ENCODE data around the gene SPINK5. TPM values are rescaled to one million over a fixed set of nuclear protein-coding genes. Genes with fewer than 3 reads are reported as not detected.
"Not testable (repeated sequence)": the region's sequence is repeated elsewhere in the genome, so short reads cannot be mapped to it uniquely, and the experiment has no call there.

SPINK5 gene, protein sequence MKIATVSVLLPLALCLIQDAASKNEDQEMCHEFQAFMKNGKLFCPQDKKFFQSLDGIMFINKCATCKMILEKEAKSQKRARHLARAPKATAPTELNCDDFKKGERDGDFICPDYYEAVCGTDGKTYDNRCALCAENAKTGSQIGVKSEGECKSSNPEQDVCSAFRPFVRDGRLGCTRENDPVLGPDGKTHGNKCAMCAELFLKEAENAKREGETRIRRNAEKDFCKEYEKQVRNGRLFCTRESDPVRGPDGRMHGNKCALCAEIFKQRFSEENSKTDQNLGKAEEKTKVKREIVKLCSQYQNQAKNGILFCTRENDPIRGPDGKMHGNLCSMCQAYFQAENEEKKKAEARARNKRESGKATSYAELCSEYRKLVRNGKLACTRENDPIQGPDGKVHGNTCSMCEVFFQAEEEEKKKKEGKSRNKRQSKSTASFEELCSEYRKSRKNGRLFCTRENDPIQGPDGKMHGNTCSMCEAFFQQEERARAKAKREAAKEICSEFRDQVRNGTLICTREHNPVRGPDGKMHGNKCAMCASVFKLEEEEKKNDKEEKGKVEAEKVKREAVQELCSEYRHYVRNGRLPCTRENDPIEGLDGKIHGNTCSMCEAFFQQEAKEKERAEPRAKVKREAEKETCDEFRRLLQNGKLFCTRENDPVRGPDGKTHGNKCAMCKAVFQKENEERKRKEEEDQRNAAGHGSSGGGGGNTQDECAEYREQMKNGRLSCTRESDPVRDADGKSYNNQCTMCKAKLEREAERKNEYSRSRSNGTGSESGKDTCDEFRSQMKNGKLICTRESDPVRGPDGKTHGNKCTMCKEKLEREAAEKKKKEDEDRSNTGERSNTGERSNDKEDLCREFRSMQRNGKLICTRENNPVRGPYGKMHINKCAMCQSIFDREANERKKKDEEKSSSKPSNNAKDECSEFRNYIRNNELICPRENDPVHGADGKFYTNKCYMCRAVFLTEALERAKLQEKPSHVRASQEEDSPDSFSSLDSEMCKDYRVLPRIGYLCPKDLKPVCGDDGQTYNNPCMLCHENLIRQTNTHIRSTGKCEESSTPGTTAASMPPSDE
- not detected in 2 replicates for total RNA-seq (2014; rRNA removed; shearing (Covaris generic))

DNA sequence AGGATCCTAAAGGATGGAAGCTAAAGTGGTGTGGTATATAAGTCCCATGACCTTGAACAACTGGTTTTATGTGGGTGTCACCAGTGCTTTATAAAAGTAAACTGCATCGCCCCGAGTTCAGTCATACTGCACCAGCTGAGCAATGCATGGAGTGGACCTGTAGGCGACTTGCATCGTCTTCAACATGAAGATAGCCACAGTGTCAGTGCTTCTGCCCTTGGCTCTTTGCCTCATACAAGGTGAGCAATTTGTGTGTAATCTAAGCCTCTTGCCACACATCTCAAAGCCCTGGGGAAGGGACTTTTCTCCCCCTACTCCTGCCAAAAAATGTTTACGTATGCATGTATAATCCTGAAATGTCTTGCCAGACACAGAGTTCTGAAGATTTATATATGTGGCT lies at the start of gene SPINK5:
Gene SPINK5, plus strand, starts transcription at position 120 of the 400 bp plus-strand sequence. Its CDS starts 65 bp downstream, at position 185.
- DNase-seq (ENCODE audit: low read depth) = no peak

DNA sequence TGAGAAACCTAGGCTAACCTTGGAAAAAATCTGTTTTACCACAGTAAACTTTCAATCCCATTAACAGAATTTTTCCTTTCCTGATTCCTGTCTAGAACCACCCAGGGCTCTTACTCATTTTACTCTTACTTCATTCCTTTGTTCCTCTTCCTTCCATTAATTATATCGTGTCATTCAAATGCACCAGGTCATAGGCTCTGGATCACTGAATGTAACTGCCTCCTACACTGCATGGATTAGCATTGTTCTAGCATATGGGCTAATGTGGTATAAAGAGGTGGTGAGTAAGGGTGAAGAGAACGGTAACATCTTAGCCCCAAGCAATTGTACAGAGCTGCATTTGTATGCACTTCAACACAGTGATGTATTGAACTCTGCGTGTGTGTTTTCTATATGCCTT lies 49.5 kb upstream of the SPINK5 start:
- DNase-seq (ENCODE audit: low read depth) = peak; percentile 46

DNA sequence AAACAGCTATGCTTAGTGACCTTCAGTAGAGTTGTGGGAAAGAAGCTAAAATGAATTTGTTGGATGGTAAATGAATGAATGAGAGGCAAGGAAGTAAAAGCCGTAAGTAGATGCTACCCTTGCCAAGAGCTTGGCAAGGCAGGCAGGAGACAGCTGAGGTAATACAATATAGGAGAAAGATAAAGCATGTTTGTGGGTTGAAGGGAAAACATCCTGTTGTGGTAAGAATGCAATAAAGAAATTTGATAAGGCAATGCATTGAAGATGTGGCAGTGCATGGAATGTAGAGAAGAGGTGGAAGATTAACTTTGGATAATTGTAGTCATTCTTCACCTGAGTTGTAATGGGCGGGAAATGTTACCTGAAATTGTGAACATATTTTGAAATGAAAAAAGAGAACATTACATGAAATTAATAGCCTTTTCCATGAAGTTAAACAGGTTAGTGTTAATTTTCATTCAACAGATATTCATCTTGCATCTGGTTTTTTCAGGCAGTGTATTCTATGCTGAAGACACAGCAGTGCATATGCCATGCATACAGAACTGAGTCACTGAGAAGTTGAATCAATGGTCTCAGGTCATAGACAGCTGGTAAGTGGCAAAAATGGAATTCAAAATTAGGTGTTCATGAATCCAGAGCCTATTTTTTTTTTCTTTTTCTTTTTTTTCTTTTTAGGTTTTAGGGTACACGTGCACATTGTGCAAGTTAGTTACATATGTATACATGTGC lies 43.4 kb upstream of the SPINK5 start:
- DNase-seq (ENCODE audit: low read depth) = peak; percentile 19

DNA sequence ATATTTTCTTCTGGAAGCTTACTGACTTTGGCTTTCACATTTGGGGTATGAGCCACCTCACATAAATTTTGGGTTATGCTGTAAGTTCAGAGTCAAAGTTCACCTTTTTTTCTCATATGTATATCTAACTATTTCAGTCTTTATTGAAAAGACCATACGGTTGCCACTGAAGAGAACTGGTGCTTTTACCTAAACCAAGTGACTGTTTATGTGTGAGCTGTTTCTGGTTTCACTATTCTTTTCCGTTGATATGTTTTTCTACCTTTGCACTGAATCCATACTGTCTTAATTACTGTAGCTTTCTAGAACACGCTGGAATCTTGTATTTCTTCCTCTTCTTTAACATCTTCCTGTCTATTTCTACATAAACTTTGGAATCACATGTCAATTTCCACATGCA lies 36.3 kb upstream of the SPINK5 start:
- no peak for DNase-seq (ENCODE audit: low read depth)

DNA sequence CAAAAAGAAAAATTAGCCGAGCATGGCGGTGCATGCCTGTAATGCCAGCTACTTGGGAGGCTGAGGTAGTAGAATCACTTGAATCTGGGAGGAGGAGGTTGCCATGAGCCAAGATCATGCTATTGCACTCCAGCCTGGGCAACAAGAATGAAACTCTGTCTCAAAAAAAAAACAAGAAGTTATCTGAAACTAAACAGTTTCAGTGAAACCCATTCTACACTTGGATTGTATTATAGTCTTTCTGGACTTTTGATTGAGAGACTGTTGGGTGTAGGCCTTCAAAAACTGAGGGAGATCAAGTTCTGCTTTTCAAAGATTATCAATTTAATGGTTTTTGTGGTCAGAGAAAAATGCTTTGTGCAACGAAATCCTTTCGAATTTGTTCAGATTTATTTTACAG lies 34.6 kb upstream of the SPINK5 start:
- DNase-seq (ENCODE audit: low read depth) = no peak

DNA sequence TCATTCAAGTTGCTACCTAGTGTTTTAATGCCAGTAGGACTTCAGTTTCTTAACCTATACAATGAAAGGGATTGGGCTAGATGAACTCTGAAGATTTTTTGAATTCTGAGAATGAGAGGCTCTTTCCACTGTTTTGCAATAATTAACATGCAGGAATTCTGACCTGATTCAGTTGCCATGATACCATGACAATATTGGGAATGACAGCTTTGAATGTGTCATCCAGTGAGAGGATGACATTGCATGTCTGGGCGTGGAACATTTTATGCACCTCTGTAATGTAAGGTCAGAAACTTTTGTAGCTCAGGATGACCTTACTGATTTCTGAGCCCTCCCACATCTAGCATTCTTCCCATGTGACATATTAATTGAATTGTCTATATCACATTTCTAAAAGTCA lies 30.6 kb upstream of the SPINK5 start:
- DNase-seq (ENCODE audit: low read depth) = peak; percentile 47

DNA sequence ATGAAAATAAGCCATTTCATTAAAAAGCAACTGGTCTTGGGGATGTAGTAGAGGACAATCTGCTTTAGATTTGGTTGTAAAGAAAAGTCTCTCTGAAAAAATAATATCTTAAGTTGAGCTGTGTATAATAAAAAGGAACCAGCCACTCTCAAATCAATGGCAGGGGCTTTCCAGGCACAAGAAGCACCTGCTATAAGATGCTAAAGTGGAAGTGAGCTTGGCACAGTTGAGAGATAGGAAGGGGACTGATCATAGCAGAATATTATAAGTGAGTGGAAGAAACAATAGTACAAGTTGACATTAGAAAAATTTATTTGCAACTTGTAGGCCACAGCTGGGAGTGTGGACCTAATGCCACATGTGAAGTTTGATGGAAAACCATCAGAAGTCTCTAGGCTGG lies 28.1 kb upstream of the SPINK5 start:
- no peak for DNase-seq (ENCODE audit: low read depth)

DNA sequence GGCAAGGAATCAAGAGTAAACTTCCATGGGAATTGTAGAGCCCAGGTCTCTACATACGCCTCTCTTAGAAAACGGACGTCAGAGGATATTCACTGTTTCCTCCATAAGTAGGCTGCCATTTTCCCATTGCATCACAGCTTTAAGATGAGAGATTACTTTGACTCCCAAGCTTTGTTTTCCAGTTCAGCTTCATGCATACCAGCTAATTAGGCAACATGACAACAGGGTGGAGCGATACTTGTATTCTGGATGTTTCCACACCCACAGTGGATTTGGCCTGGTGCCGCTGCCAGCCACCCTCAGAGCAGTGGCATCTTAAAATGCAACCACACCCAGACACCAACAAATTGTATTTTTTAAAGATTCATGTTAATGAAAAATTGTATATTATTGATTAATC lies 20.9 kb upstream of the SPINK5 start:
- no peak for DNase-seq (ENCODE audit: low read depth)

DNA sequence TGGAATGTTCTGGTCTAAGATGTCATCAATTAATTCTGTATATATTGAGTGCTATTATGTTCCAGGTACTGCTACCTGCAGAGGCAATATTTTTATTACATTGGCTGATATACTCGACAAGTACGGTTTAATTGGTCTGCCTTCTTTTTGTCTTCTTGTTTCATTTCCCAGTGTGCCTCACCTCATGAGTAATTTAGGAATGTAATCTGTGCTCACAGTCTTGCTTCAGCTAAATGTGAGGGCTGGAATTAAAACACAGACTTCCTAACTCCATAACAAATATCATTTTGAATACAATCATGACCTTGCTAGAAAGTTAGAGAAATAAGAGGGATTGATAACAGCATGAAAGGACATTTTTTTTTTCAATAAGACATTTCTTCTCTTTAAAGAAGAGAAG lies 20.1 kb upstream of the SPINK5 start:
- DNase-seq (ENCODE audit: low read depth) = no peak

DNA sequence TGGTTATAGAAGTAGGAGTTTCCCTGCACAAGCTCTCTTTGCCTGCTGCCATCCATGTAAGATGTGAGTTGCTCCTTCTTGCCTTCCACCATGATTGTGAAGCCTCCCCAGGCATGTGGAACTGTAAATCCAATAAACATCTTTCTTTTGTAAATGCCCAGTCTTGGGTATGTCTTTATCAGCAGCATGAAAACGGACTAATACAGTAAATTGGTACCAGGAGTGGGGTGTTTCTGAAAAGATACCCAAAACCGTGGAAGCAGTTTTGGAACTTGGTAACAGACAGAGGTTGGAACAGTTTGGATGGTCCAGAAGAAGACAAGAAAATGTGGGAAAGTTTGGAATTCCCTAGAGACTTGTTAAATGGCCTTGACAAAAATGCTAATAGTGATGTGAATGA lies 8.6 kb upstream of the SPINK5 start:
- not testable (repeated sequence) for DNase-seq (ENCODE audit: low read depth)

DNA sequence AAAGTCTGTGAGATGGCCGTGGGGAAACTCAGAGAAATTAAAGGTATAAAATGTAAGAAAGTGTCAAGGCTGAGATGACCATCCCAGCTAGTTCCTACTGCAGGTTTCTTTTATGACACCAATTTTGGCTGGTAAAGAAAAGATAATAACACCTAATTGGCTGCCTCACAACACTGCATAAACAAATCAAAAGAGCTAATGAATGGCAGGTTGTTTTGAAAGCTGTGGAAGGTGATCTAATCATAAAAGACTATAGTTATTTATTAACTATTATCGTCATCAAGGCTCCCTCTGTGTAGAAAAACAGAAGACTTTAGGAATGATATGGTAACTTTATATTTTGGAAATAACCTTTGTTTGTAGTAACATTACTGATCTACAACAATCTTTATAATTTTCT lies 3.5 kb upstream of the SPINK5 start:
- no peak for DNase-seq (ENCODE audit: low read depth)

DNA sequence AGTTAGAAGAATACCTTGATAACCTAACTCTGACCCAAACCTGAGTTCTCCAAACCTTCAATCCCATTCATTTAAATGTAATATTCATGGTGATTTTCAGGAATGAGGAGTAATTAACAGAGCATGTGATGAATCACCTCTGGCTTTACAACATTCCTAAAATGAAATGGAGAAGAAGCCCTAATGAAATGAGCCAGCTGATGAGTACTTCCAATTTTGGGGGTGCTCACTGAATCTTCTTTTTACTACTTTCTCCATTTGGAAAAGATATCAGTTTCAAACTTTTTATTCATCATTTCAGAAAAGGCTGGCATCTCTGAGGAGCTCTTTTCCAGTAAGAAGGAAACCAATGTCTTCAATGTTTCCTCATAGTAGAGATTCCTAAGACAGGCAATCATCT lies 2.9 kb upstream of the SPINK5 start:
- no peak for DNase-seq (ENCODE audit: low read depth)

DNA sequence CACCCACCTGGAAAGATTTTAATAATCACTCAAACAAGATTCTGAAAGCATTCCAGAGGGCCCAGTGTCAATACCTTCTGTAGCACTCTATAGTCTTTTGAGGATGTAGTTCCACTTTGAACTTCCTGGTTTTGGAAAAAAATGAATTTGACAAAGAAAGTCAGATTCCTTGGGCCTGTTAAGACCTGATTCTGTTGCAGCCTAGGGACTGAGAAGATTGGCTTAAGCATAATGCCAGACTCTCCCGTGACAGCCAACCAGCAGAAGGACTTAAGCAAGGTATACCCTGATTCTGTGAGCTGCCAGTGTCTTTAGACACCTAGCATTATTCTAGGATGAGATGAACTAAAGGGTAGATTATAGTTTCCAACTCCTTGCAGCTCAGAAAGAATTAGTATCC lies 6.8 kb downstream of the SPINK5 start:
- DNase-seq (ENCODE audit: low read depth) = no peak

DNA sequence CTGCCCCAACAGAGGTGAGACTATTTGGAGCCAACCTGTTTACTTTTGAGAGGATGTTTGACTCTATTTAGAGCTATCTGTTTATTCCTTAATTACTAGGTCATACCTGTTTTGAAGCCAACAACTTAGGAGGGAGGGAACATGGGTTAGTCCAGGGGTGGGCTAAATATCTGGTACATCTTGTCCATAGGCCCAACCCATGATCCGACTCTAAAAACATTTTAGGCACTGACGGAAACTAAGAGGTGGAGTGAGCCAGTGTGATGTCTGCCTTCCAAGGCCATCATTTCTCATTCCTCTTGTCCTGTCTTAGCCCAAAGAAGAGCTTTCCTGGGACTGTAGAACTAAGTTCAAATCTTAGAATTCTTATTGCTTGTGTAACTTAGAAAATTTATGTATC lies 8.4 kb downstream of the SPINK5 start:
- DNase-seq (ENCODE audit: low read depth) = no peak

DNA sequence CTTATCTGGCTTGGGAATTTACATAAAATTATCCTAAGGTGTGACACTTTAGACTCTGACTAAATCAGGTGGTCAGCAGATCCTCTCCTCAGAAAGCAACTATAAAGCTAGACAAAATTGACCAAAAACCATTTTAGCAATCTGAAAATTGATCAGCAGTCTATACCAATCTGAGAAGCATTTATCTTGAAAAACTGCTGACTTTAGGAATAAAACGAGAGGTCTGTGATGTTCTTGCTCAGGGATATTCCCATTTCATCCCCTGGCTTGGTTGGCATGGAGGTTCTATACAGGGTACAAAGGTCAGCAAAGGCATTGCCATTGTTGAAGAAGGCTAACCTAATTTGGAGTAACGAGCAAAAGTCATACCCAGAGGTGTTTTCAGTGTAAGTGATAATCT lies 11.7 kb downstream of the SPINK5 start:
- DNase-seq (ENCODE audit: low read depth) = no peak

DNA sequence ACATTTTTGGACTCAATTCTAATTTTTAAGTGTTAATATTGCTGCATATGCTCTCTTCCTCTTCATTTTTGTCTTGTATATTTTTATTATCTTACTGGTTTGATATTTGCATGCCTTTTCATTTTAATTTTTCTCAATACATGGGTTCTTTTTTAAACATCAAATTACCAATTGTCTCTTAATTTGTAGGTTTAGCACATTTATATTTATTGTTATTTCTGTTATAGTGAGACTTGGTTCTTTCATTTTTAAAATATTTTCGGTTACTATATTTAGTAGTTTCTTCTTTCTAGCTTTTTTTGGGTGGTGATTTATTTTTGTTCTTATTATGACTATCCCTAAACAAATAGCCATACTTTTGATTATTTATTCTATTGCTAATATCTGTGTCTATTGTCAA lies 19.4 kb downstream of the SPINK5 start:
- DNase-seq (ENCODE audit: low read depth) = no peak

DNA sequence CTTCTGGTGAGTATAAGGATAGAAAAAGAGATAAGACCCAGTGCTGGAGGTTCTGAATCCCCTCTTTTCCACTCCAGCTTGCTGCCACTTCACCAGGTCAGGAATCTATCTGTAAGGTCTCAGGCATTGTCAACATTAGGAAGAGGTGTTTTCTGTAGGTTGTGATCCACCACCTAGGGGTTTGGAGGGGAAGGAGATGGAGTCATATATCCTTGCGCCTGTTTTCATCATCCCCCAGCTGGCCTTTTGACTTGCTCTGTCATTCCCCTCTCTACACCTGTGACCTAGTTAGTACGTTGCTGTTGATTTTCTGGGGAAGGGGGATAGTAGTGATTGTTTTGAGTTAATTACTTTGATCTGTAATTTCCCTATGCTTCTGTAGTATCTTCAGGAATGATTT lies 20.5 kb downstream of the SPINK5 start:
- DNase-seq (ENCODE audit: low read depth) = no peak

DNA sequence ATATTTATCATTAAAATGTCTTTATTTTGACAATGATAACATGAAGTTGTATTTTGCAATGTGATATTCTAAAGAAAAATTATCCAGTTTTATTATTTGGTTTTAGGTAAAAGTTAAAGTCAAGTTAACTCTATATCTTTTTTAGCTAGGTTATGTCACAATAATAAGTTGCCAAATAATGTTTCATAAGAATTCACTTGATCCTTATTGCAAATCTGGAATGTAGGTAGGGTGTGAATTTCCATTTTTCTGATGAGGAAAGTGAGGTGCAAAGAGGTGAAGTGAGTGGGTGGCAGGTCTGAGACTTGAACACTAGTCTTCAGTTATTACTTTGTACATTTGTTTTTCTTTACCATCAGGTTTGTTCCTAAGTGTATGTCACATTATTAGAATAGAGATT lies 21.5 kb downstream of the SPINK5 start:
- no peak for DNase-seq (ENCODE audit: low read depth)

DNA sequence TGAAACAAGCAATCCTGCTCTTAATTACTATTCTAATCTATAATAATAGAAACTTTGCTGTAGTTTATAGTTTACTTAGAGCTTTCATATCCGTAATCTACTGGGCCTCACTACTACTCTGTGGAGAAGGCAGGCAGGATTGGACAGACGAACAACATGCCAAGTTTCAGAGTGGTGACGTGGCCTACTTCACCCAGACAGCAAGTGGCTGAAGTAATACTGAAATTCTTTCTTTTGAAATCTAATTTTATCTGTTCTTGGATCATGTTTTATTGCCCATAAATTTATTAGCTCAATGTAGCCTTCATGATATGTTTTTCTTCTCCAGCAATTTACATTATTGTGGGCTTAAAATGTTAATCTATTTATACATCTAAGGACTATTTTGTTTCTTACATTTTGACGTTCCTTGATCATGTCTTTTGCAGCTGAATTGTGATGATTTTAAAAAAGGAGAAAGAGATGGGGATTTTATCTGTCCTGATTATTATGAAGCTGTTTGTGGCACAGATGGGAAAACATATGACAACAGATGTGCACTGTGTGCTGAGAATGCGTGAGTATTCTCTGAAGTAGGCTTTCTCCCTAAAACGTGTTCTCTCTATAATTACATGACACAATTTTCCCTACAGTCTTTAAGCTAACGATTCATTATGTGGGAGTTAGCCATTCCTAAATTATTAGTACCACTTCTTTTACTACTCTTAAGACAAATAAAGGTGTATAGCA lies 22.4 kb downstream of the SPINK5 start:
- peak; percentile 20 for DNase-seq (ENCODE audit: low read depth)

DNA sequence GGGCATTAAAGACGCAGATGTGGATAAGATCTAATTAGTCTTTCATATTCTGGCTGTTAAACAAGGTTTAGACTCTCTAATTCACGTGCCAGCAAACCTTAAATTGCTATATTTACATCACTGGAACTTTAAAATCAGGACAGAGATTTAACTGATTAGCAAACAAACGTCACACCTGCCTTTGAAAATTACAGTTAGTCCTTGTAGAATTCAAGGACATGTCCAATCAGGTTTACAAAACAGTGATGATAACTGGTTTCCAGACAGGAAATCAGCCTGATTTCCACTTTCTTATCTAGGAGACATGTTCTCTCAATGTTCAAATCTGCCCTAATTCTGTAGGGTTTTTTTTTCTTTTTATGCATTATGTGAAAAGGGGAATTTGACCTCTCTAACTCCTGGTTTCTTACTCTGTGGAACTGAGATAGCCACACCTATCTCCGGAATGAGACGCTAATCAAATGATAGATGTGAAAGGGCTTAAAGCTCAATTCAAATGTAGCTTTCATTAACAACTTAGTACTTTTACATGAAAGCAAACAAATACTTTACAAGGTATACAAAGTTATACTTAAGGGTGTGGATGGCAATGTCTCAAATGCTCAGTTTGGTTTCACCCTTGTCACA lies 26.5 kb downstream of the SPINK5 start:
- DNase-seq (ENCODE audit: low read depth) = no peak

DNA sequence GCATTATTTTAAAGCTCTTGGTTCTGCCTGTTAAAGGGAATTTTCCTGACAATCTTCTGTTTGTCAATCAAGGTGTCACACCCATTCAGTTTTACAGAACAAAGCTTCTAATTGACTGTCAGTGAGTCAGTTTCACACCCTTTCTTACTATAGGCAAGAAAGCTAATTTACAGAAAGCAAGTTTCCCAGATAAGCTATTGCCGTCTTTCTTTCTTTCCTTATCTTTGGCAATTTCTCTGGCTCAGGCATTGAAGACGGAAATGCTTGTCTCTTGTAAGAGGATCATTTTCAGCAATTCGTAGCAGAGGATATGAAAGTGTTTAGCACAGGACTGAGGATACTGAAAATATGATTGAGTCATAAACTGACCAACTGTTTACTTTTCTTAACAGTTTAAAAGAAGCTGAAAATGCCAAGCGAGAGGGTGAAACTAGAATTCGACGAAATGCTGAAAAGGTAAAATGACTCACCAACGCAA lies 27.0 kb downstream of the SPINK5 start:
- no peak for DNase-seq (ENCODE audit: low read depth)
